Panc1 (cell line): ENCODE measurements around the gene COL4A2. TPM values are rescaled to one million over a fixed set of nuclear protein-coding genes. Genes with fewer than 3 reads are reported as not detected.

Experiments
- ATAC-seq: fragments of 200-7000 bp; cut with Tn5 transposase; 2 replicates; pipeline ENCODE4 v1.9.1; 2020; ENCODE audit warnings: mild to moderate bottlenecking, moderate library complexity
- BruUV-seq: library from RNA; stranded (reverse); fragments of 400-500 nt; replicated peaks from 2 replicates; lab custom pipeline; 2021; lab: Mats Ljungman, UMichigan
- CTCF ChIA-PET: fragments of 300-600 bp; sonication (Branson Sonifier 250); formaldehyde crosslinking; loops from one replicate; lab custom pipeline; 2022; ENCODE audit warnings: antibody characterized with exemption; lab: Charles Lee
- POLR2A ChIA-PET: fragments of 300-600 bp; sonication (Branson Sonifier 250); formaldehyde crosslinking; loops from one replicate; lab custom pipeline; 2022; ENCODE audit warnings: antibody characterized with exemption; lab: Charles Lee
- DNase-seq: peaks from one replicate; pipeline ENCODE4 v3.0.0-alpha.2; 2010; ENCODE audit warnings: low read depth, low spot score
- H3K27ac ChIP-seq: 2 replicates; pipeline ENCODE4 v1.5.1; 2011; ENCODE audit warnings: mild to moderate bottlenecking, low read length, inconsistent platforms
- H3K27me3 ChIP-seq: fragments of 200-500 bp; sonication (Bioruptor generic); 2 replicates; pipeline ENCODE4 v1.6.0; 2014; ENCODE audit warnings: low read length, inconsistent platforms; ENCODE audit not compliant: control insufficient read depth, insufficient read depth
- H3K36me3 ChIP-seq: fragments of 200-500 bp; sonication (Bioruptor generic); 2 replicates; pipeline ENCODE4 v1.5.1; 2014; ENCODE audit warnings: inconsistent platforms, mild to moderate bottlenecking, low read length, moderate library complexity; ENCODE audit not compliant: control insufficient read depth, insufficient read depth
- H3K4me1 ChIP-seq: 2 replicates; pipeline ENCODE4 v1.5.1; 2011; ENCODE audit warnings: inconsistent platforms, mild to moderate bottlenecking, low read length, moderate library complexity; ENCODE audit not compliant: control insufficient read depth, insufficient read depth
- H3K4me3 ChIP-seq, 2 experiments: 2 replicates each; pipeline ENCODE4 v1.5.1; 2011 to 2012; ENCODE audit warnings: low read depth in 2 of 2, low read length in 2 of 2, mild to moderate bottlenecking in 2 of 2, inconsistent platforms in 1 of 2, moderate library complexity in 1 of 2
- H3K9me3 ChIP-seq: fragments of 200-500 bp; sonication (Bioruptor generic); 2 replicates; pipeline ENCODE4 v1.5.1; 2014; ENCODE audit warnings: low read depth, mild to moderate bottlenecking, inconsistent platforms, low read length, moderate library complexity; ENCODE audit not compliant: control insufficient read depth, insufficient read depth
- POLR2AphosphoS5 ChIP-seq: IDR thresholded peaks from 2 replicates; pipeline ENCODE4 v1.6.1; 2012; ENCODE audit warnings: mild to moderate bottlenecking, low read depth, low read length, moderate library complexity
- SIN3A ChIP-seq: IDR thresholded peaks from 2 replicates; pipeline ENCODE4 v1.6.1; 2012; ENCODE audit warnings: low read depth, mild to moderate bottlenecking, low read length, moderate library complexity, borderline replicate concordance; ENCODE audit not compliant: insufficient read depth
- TCF7L2 ChIP-seq: IDR thresholded peaks from 2 replicates; pipeline ENCODE4 v1.6.1; 2011; ENCODE audit warnings: mild to moderate bottlenecking, low read depth, low read length, inconsistent platforms
- in situ Hi-C: cut with HindIII; loops from 2 replicates; pipeline ENCODE4 v1.10.0; 2016; ENCODE audit warnings: low sequenced_read_pairs, low pct_unique_long_range_greater_than_20kb
- intact Hi-C: fragments of 100-400 bp; cut with micrococcal nuclease; formaldehyde crosslinking; loops from one replicate; pipeline ENCODE4 v1.10.0; 2022; ENCODE audit not compliant: unreplicated experiment
- total RNA-seq: library from RNA; stranded (reverse); gene quantifications from one replicate; pipeline ENCODE4 v1.2.1, GENCODE V29; 2021; ENCODE audit not compliant: unreplicated experiment
- TF ChIP-seq, protein P1 (sequence below): fragments of 450-650 bp; IDR thresholded peaks from 2 replicates; pipeline ENCODE4 v1.5.1; 2017; ENCODE audit warnings: mild to moderate bottlenecking
- TF ChIP-seq, protein P2 (sequence below), 2 experiments: IDR thresholded peaks; 2 replicates each; pipeline ENCODE4 v1.6.1; 2011 to 2012; ENCODE audit warnings: low read depth in 2 of 2, control low read depth in 1 of 2, low read length in 1 of 2, mild to moderate bottlenecking in 1 of 2, moderate library complexity in 1 of 2; ENCODE audit not compliant: insufficient read depth in 1 of 2

The COL4A2 gene
- total RNA-seq, 1 experiment from 2014 or later: 3.0 TPM

DNA sequence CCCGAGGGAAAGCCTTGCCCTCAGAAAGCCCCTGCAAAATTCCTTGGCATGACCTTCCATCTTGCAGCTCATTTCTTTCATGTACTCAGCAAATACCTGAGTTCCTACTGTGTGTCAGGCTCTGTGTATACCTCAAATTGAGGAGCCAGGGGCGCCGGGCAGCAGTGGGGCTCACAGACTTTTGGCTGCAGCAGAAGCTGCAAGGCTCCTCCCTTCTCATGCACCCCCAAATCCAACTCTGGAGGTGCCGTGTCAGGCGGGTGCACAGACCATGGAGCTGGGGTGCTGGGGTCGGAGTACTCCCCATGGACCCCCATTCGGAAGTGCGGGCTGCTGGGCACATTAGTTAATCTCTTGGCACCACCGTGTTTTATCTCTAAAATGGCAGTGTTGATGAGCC, 72.3 kb downstream of the COL4A2 start:
- Histone ChIP-seq H3K4me3 (no peak overlapping the region), H3K4me1 (no peaks in the 10 kb centered on the region), H3K27me3 (no peaks in the 10 kb centered on the region), H3K27ac (no peak overlapping the region), H3K9me3 (no peaks in the 10 kb centered on the region), H3K36me3 (no peaks in the 10 kb centered on the region)
- POLR2A ChIA-PET: no interaction called here
- no peak for ATAC-seq
- intact Hi-C loops: no loop called here
- DNase-seq: no peak
- CTCF ChIA-PET: no interaction called here
- in situ Hi-C loops: no loop called here
- BruUV-seq: no TSS peak
- TF ChIP-seq SIN3A (no peak), POLR2AphosphoS5 (no peak), TCF7L2 (no peak)
- TF ChIP-seq, protein P1, sequence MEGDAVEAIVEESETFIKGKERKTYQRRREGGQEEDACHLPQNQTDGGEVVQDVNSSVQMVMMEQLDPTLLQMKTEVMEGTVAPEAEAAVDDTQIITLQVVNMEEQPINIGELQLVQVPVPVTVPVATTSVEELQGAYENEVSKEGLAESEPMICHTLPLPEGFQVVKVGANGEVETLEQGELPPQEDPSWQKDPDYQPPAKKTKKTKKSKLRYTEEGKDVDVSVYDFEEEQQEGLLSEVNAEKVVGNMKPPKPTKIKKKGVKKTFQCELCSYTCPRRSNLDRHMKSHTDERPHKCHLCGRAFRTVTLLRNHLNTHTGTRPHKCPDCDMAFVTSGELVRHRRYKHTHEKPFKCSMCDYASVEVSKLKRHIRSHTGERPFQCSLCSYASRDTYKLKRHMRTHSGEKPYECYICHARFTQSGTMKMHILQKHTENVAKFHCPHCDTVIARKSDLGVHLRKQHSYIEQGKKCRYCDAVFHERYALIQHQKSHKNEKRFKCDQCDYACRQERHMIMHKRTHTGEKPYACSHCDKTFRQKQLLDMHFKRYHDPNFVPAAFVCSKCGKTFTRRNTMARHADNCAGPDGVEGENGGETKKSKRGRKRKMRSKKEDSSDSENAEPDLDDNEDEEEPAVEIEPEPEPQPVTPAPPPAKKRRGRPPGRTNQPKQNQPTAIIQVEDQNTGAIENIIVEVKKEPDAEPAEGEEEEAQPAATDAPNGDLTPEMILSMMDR: no peak
- TF ChIP-seq, protein P2, sequence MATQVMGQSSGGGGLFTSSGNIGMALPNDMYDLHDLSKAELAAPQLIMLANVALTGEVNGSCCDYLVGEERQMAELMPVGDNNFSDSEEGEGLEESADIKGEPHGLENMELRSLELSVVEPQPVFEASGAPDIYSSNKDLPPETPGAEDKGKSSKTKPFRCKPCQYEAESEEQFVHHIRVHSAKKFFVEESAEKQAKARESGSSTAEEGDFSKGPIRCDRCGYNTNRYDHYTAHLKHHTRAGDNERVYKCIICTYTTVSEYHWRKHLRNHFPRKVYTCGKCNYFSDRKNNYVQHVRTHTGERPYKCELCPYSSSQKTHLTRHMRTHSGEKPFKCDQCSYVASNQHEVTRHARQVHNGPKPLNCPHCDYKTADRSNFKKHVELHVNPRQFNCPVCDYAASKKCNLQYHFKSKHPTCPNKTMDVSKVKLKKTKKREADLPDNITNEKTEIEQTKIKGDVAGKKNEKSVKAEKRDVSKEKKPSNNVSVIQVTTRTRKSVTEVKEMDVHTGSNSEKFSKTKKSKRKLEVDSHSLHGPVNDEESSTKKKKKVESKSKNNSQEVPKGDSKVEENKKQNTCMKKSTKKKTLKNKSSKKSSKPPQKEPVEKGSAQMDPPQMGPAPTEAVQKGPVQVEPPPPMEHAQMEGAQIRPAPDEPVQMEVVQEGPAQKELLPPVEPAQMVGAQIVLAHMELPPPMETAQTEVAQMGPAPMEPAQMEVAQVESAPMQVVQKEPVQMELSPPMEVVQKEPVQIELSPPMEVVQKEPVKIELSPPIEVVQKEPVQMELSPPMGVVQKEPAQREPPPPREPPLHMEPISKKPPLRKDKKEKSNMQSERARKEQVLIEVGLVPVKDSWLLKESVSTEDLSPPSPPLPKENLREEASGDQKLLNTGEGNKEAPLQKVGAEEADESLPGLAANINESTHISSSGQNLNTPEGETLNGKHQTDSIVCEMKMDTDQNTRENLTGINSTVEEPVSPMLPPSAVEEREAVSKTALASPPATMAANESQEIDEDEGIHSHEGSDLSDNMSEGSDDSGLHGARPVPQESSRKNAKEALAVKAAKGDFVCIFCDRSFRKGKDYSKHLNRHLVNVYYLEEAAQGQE (IDR thresholded peaks at IDR 0.05; ENCODE audit: insufficient read depth in 1 of 2, low read depth in 2 of 2, low read length in 1 of 2): no peak

DNA sequence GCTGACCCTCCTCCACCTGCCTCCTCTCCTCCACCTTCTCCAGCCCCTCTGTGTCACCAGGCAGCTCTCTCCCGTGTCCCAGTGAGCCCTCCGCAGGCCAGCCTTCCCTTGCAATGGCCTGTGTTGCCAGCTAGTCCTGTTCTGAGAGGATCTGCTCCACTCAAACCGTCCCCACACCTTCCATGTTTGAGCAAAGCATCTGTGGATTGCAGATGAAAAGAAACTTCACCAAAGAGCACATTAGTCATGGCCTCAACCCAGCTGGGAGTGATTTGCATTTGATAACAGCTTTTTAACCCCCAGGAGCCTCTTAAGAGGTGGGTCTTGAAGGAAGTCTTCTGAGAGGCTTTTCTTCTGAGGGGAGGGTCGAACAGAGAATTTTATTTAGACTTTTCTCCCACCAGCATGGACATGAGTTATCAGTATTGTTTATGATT, 72.8 kb downstream of the COL4A2 start:
- CTCF ChIA-PET: no interaction called here
- Histone ChIP-seq H3K27ac (no peak overlapping the region), H3K9me3 (no peaks in the 10 kb centered on the region), H3K27me3 (no peaks in the 10 kb centered on the region), H3K4me3 (no peak overlapping the region), H3K36me3 (no peaks in the 10 kb centered on the region), H3K4me1 (no peaks in the 10 kb centered on the region)
- in situ Hi-C loops: no loop called here
- no TSS peak for BruUV-seq
- DNase-seq: no peak
- TF ChIP-seq, protein P1: no peak
- TF ChIP-seq, protein P2 (IDR thresholded peaks at IDR 0.05; ENCODE audit: insufficient read depth in 1 of 2, low read depth in 2 of 2, low read length in 1 of 2): no peak
- TF ChIP-seq TCF7L2: no peak
- POLR2A ChIA-PET: no interaction called here
- intact Hi-C loops: no loop called here
- ATAC-seq: no peak
